ENCODE measurements around the gene FOXP1.
A peak's percentile ranks its signal among the peaks of the same experiment; 100 is the strongest.

FOXP1 gene

DNA sequence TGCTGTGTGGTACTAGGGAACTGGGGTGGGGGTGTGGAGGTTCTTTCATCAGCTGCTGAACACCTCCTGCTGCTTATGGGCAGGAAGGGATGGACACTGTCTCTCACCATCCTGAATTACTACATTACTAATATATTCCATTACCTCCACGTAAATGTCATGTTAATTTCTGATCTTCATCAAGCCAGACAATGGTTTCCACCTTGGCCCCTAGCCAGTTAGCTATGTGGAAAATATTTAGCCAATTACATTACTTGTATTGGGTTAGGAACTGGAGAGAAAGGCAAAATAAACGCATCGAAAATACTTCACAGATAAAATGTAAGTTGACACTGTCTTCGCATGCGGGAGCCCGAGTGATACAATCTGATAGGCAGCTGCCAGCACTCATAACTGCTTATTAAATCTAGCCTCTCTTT, 95.1 kb downstream of the FOXP1 start:
- DNase-seq (ENCODE audit: low read depth in 2 of 2, low spot score in 1 of 2): no peak

DNA sequence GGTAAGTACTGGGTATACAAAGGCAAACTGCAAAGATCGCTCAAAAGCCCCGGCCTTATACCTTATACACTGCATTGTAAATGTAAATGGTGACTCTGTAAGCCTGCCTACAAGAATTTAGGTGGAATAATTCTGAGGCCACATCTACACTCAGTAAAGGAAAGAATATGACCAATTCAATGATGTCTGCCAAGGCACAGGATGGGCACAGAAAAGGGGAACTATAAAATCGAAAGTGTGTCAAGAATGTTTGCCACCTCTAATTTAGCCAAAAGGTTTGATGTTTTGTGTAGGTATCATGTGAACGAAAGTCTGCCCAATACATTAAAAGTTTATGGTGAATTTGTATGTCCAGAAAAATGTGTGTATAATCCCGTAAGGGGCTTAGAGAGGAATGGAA, 96.1 kb downstream of the FOXP1 start:
- DNase-seq (ENCODE audit: low read depth in 2 of 2, low spot score in 1 of 2): no peak

DNA sequence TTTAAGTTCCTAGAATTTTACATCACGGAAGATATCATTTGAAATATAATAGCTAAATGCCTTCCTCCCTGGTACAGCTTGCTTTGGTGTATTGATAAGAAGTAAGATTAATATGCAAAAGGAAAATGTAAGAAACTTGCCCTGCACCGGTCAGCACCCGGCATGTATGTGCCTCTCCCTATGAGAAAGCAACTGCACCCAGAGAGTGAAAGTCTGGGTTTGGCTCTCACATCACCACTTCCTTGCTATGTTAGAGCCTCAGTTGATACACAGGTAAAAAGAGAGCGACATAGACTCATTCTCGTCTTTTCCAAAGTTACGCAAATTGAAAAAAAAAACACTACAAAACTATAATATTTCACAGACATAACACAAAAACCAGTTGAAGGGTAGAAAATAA, 96.7 kb downstream of the FOXP1 start:
- DNase-seq (ENCODE audit: low read depth in 2 of 2, low spot score in 1 of 2): no peak

DNA sequence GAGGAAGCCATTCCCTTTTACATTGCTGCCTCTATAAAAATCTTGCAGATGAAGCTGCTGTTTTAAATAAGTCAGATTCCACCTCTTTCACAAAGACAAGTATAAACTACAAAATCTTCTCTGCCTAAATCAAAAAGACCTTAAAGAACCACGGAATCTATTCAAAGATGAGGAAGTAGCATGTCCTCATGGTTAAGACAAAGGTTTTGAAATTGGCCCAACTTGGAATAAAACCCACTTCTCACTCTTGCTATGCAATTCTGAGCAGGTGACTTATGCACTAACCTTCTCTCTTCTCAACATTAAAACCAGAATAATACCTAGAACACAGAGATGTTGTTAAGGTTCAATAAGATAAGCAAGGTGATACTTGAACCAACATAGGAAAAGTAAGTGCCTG, 97.6 kb downstream of the FOXP1 start:
- no peak for DNase-seq (ENCODE audit: low read depth in 2 of 2, low spot score in 1 of 2)

DNA sequence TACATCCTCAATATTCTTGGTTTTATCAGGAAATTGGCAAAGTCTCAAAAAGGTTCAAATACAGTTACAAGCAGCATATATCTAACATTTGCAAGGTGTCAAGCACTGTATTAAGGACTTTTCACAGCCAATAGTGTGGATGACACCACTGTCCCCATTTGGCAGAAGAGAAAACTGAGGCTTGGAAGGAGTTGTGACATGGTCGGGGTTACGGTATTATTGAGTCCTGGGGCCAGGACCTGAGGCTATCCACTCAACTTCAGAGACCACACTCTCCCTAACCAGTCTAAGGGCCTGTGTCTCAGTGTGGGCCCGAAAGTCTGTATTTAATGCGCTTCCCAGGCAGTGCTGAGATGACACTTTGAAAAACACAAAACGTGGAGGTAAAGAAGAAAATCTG, 99.1 kb downstream of the FOXP1 start:
- no peak for DNase-seq (ENCODE audit: low read depth in 2 of 2, low spot score in 1 of 2)

DNA sequence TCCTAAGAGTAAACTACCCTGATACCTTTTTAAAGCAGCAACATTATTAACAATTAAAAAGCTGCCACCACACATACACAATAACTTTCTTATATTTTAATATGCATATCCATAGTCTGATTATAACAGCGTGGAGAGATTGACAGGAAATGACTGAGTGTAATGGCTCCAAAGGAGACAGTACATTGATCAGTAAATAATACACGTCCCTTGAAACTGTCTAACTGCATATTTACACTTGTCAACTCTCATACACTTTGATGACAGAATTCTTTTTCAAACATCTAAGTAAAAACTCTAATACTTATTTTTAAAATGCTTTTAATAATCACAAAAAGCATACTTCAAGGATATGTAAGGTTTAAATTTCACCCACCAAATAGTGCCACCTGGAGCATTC, 99.5 kb downstream of the FOXP1 start:
- DNase-seq (ENCODE audit: low read depth in 2 of 2, low spot score in 1 of 2): no peak

DNA sequence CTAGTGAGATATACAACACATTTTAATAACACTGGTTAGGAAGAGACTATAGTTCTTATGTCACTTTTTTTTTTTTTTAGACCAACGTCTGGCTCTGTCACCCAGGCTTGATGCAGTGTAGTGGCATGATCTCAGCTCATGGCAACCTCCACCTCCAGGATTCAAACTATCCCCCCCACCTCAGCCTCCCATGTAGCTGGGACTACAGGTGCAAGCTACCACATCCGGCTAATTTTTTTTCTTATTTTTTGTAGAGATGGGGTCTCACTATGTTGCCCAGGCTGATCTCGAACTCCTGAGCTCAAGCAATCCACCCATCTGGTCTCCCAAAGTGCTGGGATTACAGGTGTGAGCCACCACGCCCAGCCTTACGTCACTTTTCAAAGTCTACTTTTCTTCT, 100.8 kb downstream of the FOXP1 start:
- no peak for DNase-seq (ENCODE audit: low read depth in 2 of 2, low spot score in 1 of 2)

DNA sequence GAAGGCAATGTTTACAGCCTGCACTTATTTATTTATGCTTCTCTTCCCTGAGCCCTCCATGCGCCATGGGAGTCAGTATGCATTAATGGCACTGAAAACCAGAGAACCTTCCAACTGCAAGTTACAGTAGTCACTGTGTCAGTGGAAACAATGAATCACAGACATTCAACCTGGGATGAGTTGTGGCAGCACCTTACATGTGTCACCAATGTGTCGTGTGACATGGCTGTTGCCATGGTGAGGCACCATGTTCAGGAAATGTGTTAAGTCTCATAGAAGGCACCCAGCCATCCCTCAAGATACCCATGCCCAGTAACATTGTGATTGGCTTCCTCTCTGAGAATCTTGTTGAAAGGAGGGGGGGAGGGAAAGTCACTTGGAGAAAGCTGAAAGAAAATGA, 105.0 kb downstream of the FOXP1 start:
- DNase-seq (ENCODE audit: low read depth in 2 of 2, low spot score in 1 of 2): peak; percentile 41 to 53

DNA sequence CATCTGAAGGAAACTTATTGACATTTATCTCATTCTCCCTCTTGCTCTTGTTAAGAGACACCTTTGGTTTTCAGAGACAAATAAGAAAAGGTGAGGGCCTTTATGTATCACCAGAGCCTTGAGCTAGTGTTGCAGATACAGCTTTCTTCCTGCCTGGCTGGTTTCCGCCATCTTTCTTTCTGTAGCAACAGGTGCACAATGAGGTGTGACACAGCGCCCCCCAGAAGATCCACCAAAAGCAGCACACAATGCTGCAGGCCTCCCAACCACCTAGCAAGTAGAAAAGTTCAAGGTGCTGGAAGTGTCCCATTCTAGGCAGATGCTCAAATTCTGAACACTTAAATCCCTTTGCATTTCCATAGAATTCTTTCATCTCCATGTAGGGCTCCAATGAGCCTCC, 106.6 kb downstream of the FOXP1 start:
- no peak for DNase-seq (ENCODE audit: low read depth in 2 of 2, low spot score in 1 of 2)

DNA sequence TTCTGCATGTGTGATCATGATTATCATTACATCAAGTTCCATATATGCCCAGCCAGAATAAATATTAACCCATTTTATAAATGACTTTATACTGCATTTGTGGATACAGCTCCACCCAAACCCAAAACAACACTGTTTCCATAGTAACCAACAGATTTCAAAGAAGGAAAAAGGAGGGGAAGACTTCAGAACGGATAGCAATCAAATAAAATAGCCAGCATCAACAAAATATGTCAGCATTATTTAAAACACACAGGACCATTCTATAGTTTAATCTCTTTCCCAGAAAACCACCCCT, 114.4 kb downstream of the FOXP1 start:
- DNase-seq (ENCODE audit: low read depth in 2 of 2, low spot score in 1 of 2): no peak

- DNase-seq (ENCODE audit: low read depth in 2 of 2, low spot score in 1 of 2): no peak
These were observed 115.0 kb downstream of the FOXP1 start for GRCh38 chr3:71468311-71469137.

DNA sequence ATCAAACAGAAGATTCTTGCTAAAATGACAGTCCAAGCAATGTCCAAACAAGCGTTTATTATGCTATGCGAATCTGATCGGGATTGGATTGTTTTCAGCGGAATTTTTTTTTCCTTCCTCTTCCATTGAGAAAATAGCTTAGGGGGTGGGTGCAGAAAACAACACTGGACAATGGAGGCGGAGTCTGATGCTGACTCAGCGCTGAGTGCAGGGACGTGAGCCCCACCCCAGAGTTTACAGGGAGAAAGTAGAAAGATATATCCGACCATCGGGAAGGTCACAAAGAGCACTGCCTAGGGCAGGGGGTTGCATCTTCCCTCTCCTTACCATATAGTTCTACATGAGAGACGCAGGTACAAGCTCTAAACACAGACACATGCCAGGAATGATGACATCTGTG, 117.0 kb downstream of the FOXP1 start:
- no peak for DNase-seq (ENCODE audit: low read depth in 2 of 2, low spot score in 1 of 2)

DNA sequence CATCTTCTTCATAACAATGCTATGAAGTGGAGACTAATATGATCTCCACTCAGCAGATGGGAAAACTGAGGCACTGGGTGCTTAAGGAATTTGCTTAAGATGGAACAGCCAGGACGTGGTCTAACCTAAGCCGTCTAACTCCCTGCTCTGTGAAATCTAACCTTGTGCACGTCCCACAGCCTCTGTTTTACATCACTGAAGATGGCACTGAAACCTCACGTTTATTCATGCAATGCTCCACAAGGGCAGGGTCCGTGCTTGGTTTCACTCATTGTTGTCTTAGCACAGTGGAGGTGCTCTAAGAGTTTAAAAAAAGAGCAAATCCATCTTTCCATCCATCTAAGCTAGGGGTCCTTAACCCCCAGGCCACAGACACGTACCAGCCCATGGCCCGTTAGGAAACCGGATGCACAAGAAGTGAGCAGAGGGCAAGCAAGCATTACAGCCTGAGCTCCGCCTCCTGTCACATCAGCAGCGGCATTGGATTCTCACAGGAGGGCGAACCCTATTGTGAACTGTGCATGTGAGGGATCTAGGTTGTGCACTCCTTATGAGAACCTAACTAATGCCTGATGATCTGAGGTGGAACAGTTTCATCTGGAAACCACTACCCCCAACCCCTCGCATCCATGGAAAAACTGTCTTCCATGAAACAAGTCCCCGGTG, 118.0 kb downstream of the FOXP1 start:
- no peak for DNase-seq (ENCODE audit: low read depth in 2 of 2, low spot score in 1 of 2)

- no peak for DNase-seq (ENCODE audit: low read depth in 2 of 2, low spot score in 1 of 2)
These were observed 118.9 kb downstream of the FOXP1 start for GRCh38 chr3:71464613-71465012.

DNA sequence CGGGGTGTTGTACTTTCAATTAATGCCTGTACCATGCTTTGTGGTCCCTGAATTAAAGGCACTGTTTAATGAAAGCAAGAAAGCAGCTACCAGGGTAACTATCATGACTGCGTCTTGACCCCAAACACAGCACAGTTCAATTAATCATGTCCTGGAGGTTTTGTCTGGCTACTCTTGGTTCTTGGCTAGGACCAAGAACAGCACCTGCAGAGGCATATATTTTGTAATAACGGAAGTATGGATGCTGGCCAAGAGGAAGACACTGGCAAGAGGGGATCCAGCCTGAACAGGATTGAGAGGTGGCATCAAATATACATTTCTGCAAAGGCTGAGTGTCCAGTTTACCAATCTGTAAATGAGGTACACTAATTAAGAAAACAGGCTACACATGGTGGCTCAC, 119.9 kb downstream of the FOXP1 start:
- DNase-seq (ENCODE audit: low read depth in 2 of 2, low spot score in 1 of 2): no peak

DNA sequence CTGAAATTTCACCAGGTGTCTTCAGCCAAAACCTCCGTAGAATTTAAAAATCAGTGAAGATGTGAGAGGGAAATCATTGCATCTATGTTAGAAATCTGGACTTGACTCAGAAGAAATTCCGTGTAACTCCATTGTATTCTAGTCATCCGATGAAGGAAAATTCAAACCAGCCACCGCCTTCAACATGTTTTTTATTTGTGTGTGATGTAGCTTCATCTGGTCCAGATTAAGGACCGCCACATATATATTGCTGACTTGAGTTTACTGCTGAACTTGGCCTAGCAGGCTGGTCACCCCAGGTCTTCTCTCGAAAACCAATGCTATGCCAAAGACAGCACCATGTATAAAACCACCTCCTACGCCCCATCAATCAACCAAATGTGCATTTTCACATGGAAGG, 120.9 kb downstream of the FOXP1 start:
- no peak for DNase-seq (ENCODE audit: low read depth in 2 of 2, low spot score in 1 of 2)

GRCh38 chr3:71461749-71462483, 121.6 kb downstream of the FOXP1 start:
- no peak for DNase-seq (ENCODE audit: low read depth in 2 of 2, low spot score in 1 of 2)

DNA sequence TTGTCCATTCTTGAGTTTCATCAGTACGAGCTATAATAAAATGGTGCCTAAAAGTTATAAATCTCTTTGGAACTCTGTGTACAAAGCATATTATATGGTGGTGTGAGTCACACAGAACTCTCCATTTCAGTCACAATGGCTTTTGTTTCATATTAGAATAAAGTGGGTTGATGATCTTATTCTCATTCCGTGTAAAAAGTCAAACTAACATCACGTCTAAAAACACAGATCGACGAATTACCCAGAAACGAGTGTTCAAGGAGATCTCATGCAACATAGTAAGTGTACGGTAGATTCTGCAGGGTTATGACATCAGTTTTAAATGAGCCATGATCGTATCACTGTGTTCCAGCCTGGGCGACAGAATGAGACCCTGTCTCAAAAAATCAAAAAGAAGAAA, 122.4 kb downstream of the FOXP1 start:
- no peak for DNase-seq (ENCODE audit: low read depth in 2 of 2, low spot score in 1 of 2)

GRCh38 chr3:71458895-71459294, 124.6 kb downstream of the FOXP1 start:
- DNase-seq (ENCODE audit: low read depth in 2 of 2, low spot score in 1 of 2): no peak

DNA sequence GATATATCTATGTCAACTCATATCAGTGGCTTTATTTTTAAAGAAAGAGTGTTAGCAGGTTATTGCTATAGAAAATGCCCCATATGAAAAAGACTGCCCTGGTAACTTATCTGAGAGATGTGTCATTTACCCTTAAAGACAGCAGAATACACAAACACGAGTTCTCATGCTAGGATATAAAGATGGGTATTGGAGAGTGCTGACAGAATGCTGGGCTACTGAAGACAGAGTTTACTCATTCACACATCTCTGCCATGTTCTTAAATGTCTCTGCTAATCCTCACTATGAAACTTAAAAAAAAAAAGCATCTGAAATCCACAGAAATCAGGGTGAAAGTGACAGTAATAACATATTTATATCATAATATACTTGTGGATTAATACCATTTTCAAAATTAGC, 126.7 kb downstream of the FOXP1 start:
- DNase-seq (ENCODE audit: low read depth in 2 of 2, low spot score in 1 of 2): no peak

GRCh38 chr3:71456156-71456555, 127.4 kb downstream of the FOXP1 start:
- DNase-seq (ENCODE audit: low read depth in 2 of 2, low spot score in 1 of 2): no peak

All from stimulated activated CD8-positive, alpha-beta memory T cell treated with anti-CD3 and anti-CD28 coated beads, Interleukin-4, amount 100 ng/mL, for 4 hours (primary cell).